Measurements from ENCODE around the gene RAP1GAP. TPM values are rescaled to one million over a fixed set of nuclear protein-coding genes. Genes with fewer than 3 reads are reported as not detected.
A peak's percentile ranks its signal among the peaks of the same experiment; 100 is the strongest.

RAP1GAP gene
- total and polyA plus RNA-seq, 9 of the 15 experiments (the other 6 are each of a cell fraction or from before 2014, with no cell fraction given) = 0.29 to 30.2 (median 19.2) TPM

DNA sequence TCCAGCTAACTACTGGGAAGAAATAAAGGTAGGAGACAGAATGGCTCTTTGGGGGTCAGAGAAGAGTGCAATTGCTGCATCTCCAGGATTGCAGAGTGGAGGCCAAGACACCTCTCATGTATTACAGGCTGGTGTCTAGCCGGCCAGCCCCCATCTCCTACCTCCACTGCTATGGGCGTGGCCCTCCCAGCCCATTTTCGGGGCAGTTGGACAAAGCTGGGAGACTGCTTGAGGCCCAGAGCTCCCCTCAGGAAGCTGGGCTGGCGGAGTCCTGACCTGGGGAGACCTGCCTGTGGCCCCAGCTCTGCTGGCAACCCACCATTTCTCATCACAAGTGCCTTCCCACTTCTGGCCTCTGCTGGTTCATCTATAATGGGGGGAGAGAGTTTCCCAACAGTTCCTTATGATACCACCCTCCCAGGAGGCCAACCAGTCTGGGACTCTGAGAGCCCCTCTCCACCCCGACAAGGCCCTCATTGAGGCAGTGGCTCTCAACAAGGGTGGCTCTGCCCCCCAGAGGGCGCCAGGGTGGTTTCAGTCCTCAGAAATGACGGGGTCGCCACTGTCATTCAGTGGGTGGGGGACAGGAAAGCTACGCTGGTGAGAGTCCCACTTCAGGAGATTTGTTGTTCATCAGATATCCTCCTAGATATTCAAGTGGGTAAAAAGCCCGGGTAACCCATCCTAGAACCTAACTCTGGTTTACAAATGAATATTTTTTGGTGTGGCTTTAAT is 11.5 kb downstream of the RAP1GAP start (continued):
- no peak for TF ChIP-seq PTRF (tag; IDR thresholded peaks at IDR 0.05)
- TF ChIP-seq, protein P1, sequence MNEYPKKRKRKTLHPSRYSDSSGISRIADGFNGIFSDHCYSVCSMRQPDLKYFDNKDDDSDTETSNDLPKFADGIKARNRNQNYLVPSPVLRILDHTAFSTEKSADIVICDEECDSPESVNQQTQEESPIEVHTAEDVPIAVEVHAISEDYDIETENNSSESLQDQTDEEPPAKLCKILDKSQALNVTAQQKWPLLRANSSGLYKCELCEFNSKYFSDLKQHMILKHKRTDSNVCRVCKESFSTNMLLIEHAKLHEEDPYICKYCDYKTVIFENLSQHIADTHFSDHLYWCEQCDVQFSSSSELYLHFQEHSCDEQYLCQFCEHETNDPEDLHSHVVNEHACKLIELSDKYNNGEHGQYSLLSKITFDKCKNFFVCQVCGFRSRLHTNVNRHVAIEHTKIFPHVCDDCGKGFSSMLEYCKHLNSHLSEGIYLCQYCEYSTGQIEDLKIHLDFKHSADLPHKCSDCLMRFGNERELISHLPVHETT (CRISPR knock-in tag; conservative IDR thresholded peaks at IDR 0.05 in 1 of 2, IDR thresholded peaks at IDR 0.05 in 1 of 2) = no peak
- no peak for TF ChIP-seq ZNF586 (CRISPR knock-in tag; conservative IDR thresholded peaks at IDR 0.05)
- peak; percentile 42; the same call in 1 of the 2 replicates for TF ChIP-seq REST (IDR thresholded peaks at IDR 0.05; ENCODE audit: borderline replicate concordance)
- no peak for TF ChIP-seq REST (CRISPR knock-in tag; IDR thresholded peaks at IDR 0.05; ENCODE audit: low read depth)
- TF ChIP-seq, protein P2, sequence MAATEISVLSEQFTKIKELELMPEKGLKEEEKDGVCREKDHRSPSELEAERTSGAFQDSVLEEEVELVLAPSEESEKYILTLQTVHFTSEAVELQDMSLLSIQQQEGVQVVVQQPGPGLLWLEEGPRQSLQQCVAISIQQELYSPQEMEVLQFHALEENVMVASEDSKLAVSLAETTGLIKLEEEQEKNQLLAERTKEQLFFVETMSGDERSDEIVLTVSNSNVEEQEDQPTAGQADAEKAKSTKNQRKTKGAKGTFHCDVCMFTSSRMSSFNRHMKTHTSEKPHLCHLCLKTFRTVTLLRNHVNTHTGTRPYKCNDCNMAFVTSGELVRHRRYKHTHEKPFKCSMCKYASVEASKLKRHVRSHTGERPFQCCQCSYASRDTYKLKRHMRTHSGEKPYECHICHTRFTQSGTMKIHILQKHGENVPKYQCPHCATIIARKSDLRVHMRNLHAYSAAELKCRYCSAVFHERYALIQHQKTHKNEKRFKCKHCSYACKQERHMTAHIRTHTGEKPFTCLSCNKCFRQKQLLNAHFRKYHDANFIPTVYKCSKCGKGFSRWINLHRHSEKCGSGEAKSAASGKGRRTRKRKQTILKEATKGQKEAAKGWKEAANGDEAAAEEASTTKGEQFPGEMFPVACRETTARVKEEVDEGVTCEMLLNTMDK (IDR thresholded peaks at IDR 0.05; ENCODE audit: borderline replicate concordance, insufficient read depth, low read depth, low read length, poor library complexity, severe bottlenecking) = peak; percentile 57
- TF ChIP-seq EP400 (IDR thresholded peaks at IDR 0.05) = no peak
- TF ChIP-seq PHF8 (IDR thresholded peaks at IDR 0.05; ENCODE audit: borderline replicate concordance, low read length) = no peak

All from K562 (cell line).